H9 (cell line): ENCODE results near the gene SPAG17. TPM values are rescaled to one million over a fixed set of nuclear protein-coding genes. Genes with fewer than 3 reads are reported as not detected.

ENCODE experiments used
- DNase-seq: peaks from one replicate; pipeline ENCODE4 v3.0.0-alpha.2; 2017
- H2AFZ ChIP-seq: one replicate; pipeline ENCODE4 v1.6.1; 2013; ENCODE audit warnings: mild to moderate bottlenecking, low read length, control low read depth, moderate library complexity
- H2AK5ac ChIP-seq: 2 replicates; pipeline ENCODE4 v1.6.1; 2013; ENCODE audit warnings: low read length, control low read depth, mixed read lengths; ENCODE audit not compliant: insufficient read length
- H2BK120ac ChIP-seq: one replicate; pipeline ENCODE4 v1.6.1; 2013; ENCODE audit warnings: low read depth, mild to moderate bottlenecking, low read length, control low read depth, inconsistent platforms; ENCODE audit not compliant: poor library complexity, severe bottlenecking
- H2BK12ac ChIP-seq: 2 replicates; pipeline ENCODE4 v1.6.1; 2013; ENCODE audit warnings: low read length, control low read depth, mixed read lengths, low read depth; ENCODE audit not compliant: insufficient read length
- H2BK15ac ChIP-seq: 2 replicates; pipeline ENCODE4 v1.6.1; 2013; ENCODE audit warnings: low read depth, low read length, control low read depth
- H2BK20ac ChIP-seq: one replicate; pipeline ENCODE4 v1.6.1; 2013; ENCODE audit warnings: low read depth, mild to moderate bottlenecking, low read length, control low read depth, inconsistent platforms; ENCODE audit not compliant: poor library complexity, severe bottlenecking
- H2BK5ac ChIP-seq: 2 replicates; pipeline ENCODE4 v1.6.1; 2013; ENCODE audit warnings: low read length, control low read depth, mixed read lengths; ENCODE audit not compliant: insufficient read length
- H3K14ac ChIP-seq: 2 replicates; pipeline ENCODE4 v1.6.1; 2013; ENCODE audit warnings: low read length, control low read depth; ENCODE audit not compliant: insufficient read depth
- H3K18ac ChIP-seq: 2 replicates; pipeline ENCODE4 v1.6.1; 2013; ENCODE audit warnings: low read depth, mild to moderate bottlenecking, mixed read lengths, low read length, control low read depth; ENCODE audit not compliant: insufficient read length
- H3K23ac ChIP-seq: 2 replicates; pipeline ENCODE4 v1.6.1; 2013; ENCODE audit warnings: low read length, control low read depth, mixed read lengths, low read depth; ENCODE audit not compliant: insufficient read length
- H3K23me2 ChIP-seq: 2 replicates; pipeline ENCODE4 v1.6.1; 2013; ENCODE audit warnings: low read depth, mild to moderate bottlenecking, mixed read lengths, low read length, control low read depth; ENCODE audit not compliant: insufficient read length, poor library complexity, severe bottlenecking
- H3K27ac ChIP-seq: 2 replicates; pipeline ENCODE4 v1.5.1; 2013; ENCODE audit warnings: low read length, control low read depth, mixed read lengths, low read depth; ENCODE audit not compliant: insufficient read length
- H3K27me3 ChIP-seq: 2 replicates; pipeline ENCODE4 v1.6.1; 2013; ENCODE audit warnings: low read length, control low read depth, inconsistent platforms; ENCODE audit not compliant: insufficient read depth
- H3K4ac ChIP-seq: 2 replicates; pipeline ENCODE4 v1.6.1; 2013; ENCODE audit warnings: low read depth, mild to moderate bottlenecking, control low read depth, inconsistent platforms, low read length, moderate library complexity
- H3K4me1 ChIP-seq: 2 replicates; pipeline ENCODE4 v1.6.1; 2013; ENCODE audit warnings: low read length, control low read depth, inconsistent platforms; ENCODE audit not compliant: insufficient read depth
- H3K4me2 ChIP-seq: 2 replicates; pipeline ENCODE4 v1.6.1; 2013; ENCODE audit warnings: low read length, control low read depth, mixed read lengths; ENCODE audit not compliant: insufficient read length, insufficient read depth
- H3K56ac ChIP-seq: 2 replicates; pipeline ENCODE4 v1.6.1; 2013; ENCODE audit warnings: low read depth, mild to moderate bottlenecking, mixed read lengths, low read length, control low read depth; ENCODE audit not compliant: insufficient read length
- H3K79me1 ChIP-seq: 2 replicates; pipeline ENCODE4 v1.6.1; 2013; ENCODE audit warnings: low read depth, mild to moderate bottlenecking, moderate library complexity, low read length, control low read depth, inconsistent platforms; ENCODE audit not compliant: insufficient read depth, poor library complexity, severe bottlenecking
- H3K79me2 ChIP-seq: 2 replicates; pipeline ENCODE4 v1.6.1; 2013; ENCODE audit warnings: low read length, control low read depth, inconsistent platforms; ENCODE audit not compliant: insufficient read depth
- H3K9ac ChIP-seq: 2 replicates; pipeline ENCODE4 v1.6.1; 2013; ENCODE audit warnings: low read length, control low read depth, mixed read lengths; ENCODE audit not compliant: insufficient read length; ENCODE audit errors: extremely low read depth
- H3K9me3 ChIP-seq: one replicate; pipeline ENCODE4 v1.6.1; 2013; ENCODE audit warnings: low read depth, low read length, inconsistent platforms; ENCODE audit not compliant: control insufficient read depth
- H3T11ph ChIP-seq: one replicate; pipeline ENCODE4 v1.6.1; 2013; ENCODE audit warnings: mild to moderate bottlenecking, low read length, control low read depth, inconsistent platforms
- H4K20me1 ChIP-seq: one replicate; pipeline ENCODE4 v1.6.1; 2013; ENCODE audit not compliant: control insufficient read depth, insufficient read length, insufficient read depth
- H4K5ac ChIP-seq: 2 replicates; pipeline ENCODE4 v1.6.1; 2013; ENCODE audit warnings: low read depth, mild to moderate bottlenecking, mixed read lengths, low read length, control low read depth; ENCODE audit not compliant: insufficient read length
- H4K8ac ChIP-seq: replicated peaks from 2 replicates; pipeline ENCODE4 v1.6.1; 2013; ENCODE audit warnings: low read length, control low read depth, mixed read lengths, low read depth; ENCODE audit not compliant: insufficient read length
- H4K91ac ChIP-seq: 2 replicates; pipeline ENCODE4 v1.6.1; 2013; ENCODE audit warnings: low read depth, mild to moderate bottlenecking, moderate library complexity, mixed read lengths, low read length, control low read depth; ENCODE audit not compliant: insufficient read length
- H3K27ac Mint-ChIP-seq, 3 experiments: 2 replicates in 2 of 3; 3 replicates in 1 of 3; pipeline ENCODE4 v1.8.0; 2020 to 2021; ENCODE audit warnings: mixed read lengths in 3 of 3, mild to moderate bottlenecking in 1 of 3, moderate library complexity in 1 of 3
- H3K27me3 Mint-ChIP-seq: 2 replicates; pipeline ENCODE4 v1.8.0; 2021; ENCODE audit warnings: low read depth, mild to moderate bottlenecking, moderate library complexity, mixed read lengths
- H3K36me3 Mint-ChIP-seq, 3 experiments: 2 replicates in 2 of 3; 3 replicates in 1 of 3; pipeline ENCODE4 v1.8.0; 2020 to 2021; ENCODE audit warnings: low read depth in 3 of 3, mixed read lengths in 3 of 3; ENCODE audit not compliant: insufficient read depth in 1 of 3
- H3K4me1 Mint-ChIP-seq, 2 experiments: 2 replicates each; pipeline ENCODE4 v1.8.0; 2020; ENCODE audit warnings: mixed read lengths in 2 of 2
- H3K4me3 Mint-ChIP-seq, 2 experiments: 2 replicates in 1 of 2; 3 replicates in 1 of 2; pipeline ENCODE4 v1.8.0; 2020 to 2021; ENCODE audit warnings: mild to moderate bottlenecking in 2 of 2, mixed read lengths in 2 of 2, moderate library complexity in 1 of 2
- H3K9me3 Mint-ChIP-seq, 2 experiments: 2 replicates in 1 of 2; 3 replicates in 1 of 2; pipeline ENCODE4 v1.8.0; 2020; ENCODE audit warnings: mild to moderate bottlenecking in 2 of 2, mixed read lengths in 2 of 2, moderate library complexity in 1 of 2
- CTCF ChIP-seq: fragments of 200-600 bp; sonication (generic); conservative IDR thresholded peaks from 3 replicates; pipeline ENCODE4 v1.8.0; 2021; ENCODE audit warnings: antibody characterized with exemption, mild to moderate bottlenecking
- WGBS: extraction: QIAGEN DNeasy Blood & Tissue Kit; methylation state at CpG from one replicate; pipeline ENCODE4 v1.1.7; 2013; ENCODE audit warnings: missing lambda C conversion rate, low lambda C conversion rate, mixed read lengths; ENCODE audit not compliant: insufficient read length; ENCODE audit errors: extremely low coverage; 5-methylcytosine and 5-hydroxymethylcytosine counted together
- total RNA-seq: library from RNA; stranded (reverse); gene quantifications from 2 replicates; pipeline ENCODE4 v1.2.1, GENCODE V29; 2021

SPAG17 gene
- total RNA-seq, 1 experiment from 2014 or later, result 0.37 TPM

- Histone ChIP-seq H4K8ac (no peak overlapping the region), H3K4ac (no peak overlapping the region), H3K9me3 (no peaks in the 10 kb centered on the region), H2BK15ac (no peak overlapping the region), H3K14ac (no peak overlapping the region), H3K56ac (no peak overlapping the region), H2AK5ac (no peak overlapping the region), H2BK120ac (no peak overlapping the region), H3K23ac (no peak overlapping the region), H3K4me1 (no peaks in the 10 kb centered on the region), H4K5ac (no peak overlapping the region), H2AFZ (no peak overlapping the region), H3K79me2 (no peaks in the 10 kb centered on the region), H3K23me2 (no peaks in the 10 kb centered on the region), H2BK20ac (no peak overlapping the region), H3K27ac (no peak overlapping the region), H3K4me2 (no peak overlapping the region), H3K18ac (no peak overlapping the region), H2BK12ac (no peak overlapping the region), H2BK5ac (no peak overlapping the region), H3T11ph (no peak overlapping the region), H4K91ac (no peak overlapping the region), H3K27me3 (no peaks in the 10 kb centered on the region), H3K79me1 (no peaks in the 10 kb centered on the region), H3K9ac (no peak overlapping the region), H4K20me1 (no peaks in the 10 kb centered on the region)
- WGBS, result no CpG with 5 or more reads among the region's 7 CpGs
- no peak for DNase-seq
- H3K27me3 Mint-ChIP-seq, result no peaks in the 10 kb centered on the region; the same call in 1 of the 2 replicates
- no peaks in the 10 kb centered on the region for H3K9me3 Mint-ChIP-seq
- peaks cover 10 to 12% of the 10 kb centered on the region in 2 experiments for H3K4me1 Mint-ChIP-seq
- no peak overlapping the region for H3K4me3 Mint-ChIP-seq
- H3K36me3 Mint-ChIP-seq, result no peaks in the 10 kb centered on the region; a peak in 2 of 7 replicates
- H3K27ac Mint-ChIP-seq, result no peak overlapping the region
- TF ChIP-seq CTCF, result no peak
Observed at GRCh38 chr1:118148034-118148433, 37.0 kb downstream of the SPAG17 start.
